ENCODE results near the gene RAPGEF5. TPM values are rescaled to one million over a fixed set of nuclear protein-coding genes. Genes with fewer than 3 reads are reported as not detected.

Gene RAPGEF5
- total RNA-seq, 5 donors from 2014 or later (not counting 1 experiment from before 2014, with no cell fraction given) = 0.12 to 2.4 (median 0.61) TPM

DNA sequence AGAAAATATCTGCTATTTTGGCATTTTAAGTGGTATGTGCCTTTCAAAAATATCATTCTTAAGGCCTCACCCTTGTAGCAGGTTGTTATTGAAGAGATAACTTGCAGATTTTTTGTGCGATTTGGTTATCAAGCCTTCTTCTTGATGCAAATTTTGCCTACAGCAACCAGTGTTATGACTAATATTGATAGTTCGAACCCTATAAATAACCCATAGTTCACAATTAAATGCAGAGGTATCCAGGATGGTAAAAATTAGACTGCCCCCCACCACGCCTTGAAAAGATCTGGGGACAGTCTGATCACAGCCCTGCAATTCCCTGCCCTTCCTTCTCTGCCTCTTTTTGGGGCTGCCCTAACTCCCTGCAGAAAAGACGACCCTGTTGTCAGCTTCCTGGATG, 28.4 kb upstream of the RAPGEF5 start:
- Mint-ChIP-seq H3K4me1 (no peaks in the 10 kb centered on the region), H3K27me3 (peaks cover 0 to 7% of the 10 kb centered on the region in 2 donors), H3K9me3 (no peaks in the 10 kb centered on the region), H3K36me3 (no peaks in the 10 kb centered on the region), H3K27ac (no peak overlapping the region), H3K4me3 (no peak overlapping the region)
- Histone ChIP-seq H3K27me3 (replicated peaks in 1 of 2; ENCODE audit: control insufficient read depth in 2 of 2, extremely low read depth in 1 of 2, insufficient read depth in 2 of 2, low read length in 1 of 2) (peaks cover 0 to 2% of the 10 kb centered on the region in 2 experiments), H3K9me3 (no peaks in the 10 kb centered on the region), H3K4me3 (ENCODE audit: control insufficient read depth in 1 of 2, extremely low read depth in 1 of 2, low read length in 1 of 2) (no peak overlapping the region), H3K4me1 (ENCODE audit: control insufficient read depth in 1 of 2, extremely low read depth in 1 of 2, insufficient read depth in 2 of 2, low read length in 2 of 2) (no peaks in the 10 kb centered on the region), H3K36me3 (ENCODE audit: control insufficient read depth in 2 of 2, extremely low read depth in 1 of 2, insufficient read depth in 1 of 2, low read length in 1 of 2) (no peaks in the 10 kb centered on the region), H3K27ac (ENCODE audit: low read length) (no peak overlapping the region)
- no peak for DNase-seq
- ChIA-PET POLR2A (no interaction called here), CTCF (no interaction called here)
- 100% methylated on average over 2 of the region's 4 CpGs for WGBS (ENCODE audit: insufficient coverage)
- ATAC-seq (replicated peaks in 1 of 4) = no peak

DNA sequence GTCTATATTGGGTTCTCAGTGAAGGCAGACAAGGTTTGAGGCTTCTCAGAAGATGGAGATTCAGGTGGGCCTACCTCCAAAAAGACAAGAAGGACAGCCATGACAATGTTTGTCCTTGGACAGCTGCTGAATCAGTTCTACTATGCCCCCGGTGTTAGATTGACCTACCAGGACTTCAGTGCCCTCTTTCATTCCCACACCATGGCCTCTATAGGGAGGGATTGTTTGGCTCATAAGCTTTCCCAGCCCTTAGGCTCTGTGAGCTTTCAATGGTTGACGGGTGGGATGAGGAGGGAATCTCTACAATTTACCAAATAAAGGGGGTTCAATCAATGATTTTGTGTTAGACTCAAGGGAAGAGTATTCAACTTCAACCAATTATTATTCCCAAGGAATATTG, 23.4 kb upstream of the RAPGEF5 start:
- Histone ChIP-seq H3K4me1 (ENCODE audit: control insufficient read depth in 1 of 2, extremely low read depth in 1 of 2, insufficient read depth in 2 of 2, low read length in 2 of 2) (no peaks in the 10 kb centered on the region), H3K27ac (ENCODE audit: low read length) (no peak overlapping the region), H3K27me3 (replicated peaks in 1 of 2; ENCODE audit: control insufficient read depth in 2 of 2, extremely low read depth in 1 of 2, insufficient read depth in 2 of 2, low read length in 1 of 2) (peaks cover 0 to under 1% of the 10 kb centered on the region in 2 experiments), H3K9me3 (no peaks in the 10 kb centered on the region), H3K4me3 (ENCODE audit: control insufficient read depth in 1 of 2, extremely low read depth in 1 of 2, low read length in 1 of 2) (no peak overlapping the region), H3K36me3 (ENCODE audit: control insufficient read depth in 2 of 2, extremely low read depth in 1 of 2, insufficient read depth in 1 of 2, low read length in 1 of 2) (no peaks in the 10 kb centered on the region)
- ChIA-PET POLR2A (no interaction called here), CTCF (no interaction called here)
- Mint-ChIP-seq H3K4me3 (no peak overlapping the region), H3K27me3 (peaks cover 5 to 8% of the 10 kb centered on the region in 2 donors), H3K27ac (no peak overlapping the region), H3K36me3 (no peaks in the 10 kb centered on the region), H3K4me1 (no peaks in the 10 kb centered on the region), H3K9me3 (no peaks in the 10 kb centered on the region)
- no CpG with 5 or more reads among the region's 2 CpGs for WGBS (ENCODE audit: insufficient coverage)
- DNase-seq = no peak
- ATAC-seq (replicated peaks in 1 of 4) = no peak

DNA sequence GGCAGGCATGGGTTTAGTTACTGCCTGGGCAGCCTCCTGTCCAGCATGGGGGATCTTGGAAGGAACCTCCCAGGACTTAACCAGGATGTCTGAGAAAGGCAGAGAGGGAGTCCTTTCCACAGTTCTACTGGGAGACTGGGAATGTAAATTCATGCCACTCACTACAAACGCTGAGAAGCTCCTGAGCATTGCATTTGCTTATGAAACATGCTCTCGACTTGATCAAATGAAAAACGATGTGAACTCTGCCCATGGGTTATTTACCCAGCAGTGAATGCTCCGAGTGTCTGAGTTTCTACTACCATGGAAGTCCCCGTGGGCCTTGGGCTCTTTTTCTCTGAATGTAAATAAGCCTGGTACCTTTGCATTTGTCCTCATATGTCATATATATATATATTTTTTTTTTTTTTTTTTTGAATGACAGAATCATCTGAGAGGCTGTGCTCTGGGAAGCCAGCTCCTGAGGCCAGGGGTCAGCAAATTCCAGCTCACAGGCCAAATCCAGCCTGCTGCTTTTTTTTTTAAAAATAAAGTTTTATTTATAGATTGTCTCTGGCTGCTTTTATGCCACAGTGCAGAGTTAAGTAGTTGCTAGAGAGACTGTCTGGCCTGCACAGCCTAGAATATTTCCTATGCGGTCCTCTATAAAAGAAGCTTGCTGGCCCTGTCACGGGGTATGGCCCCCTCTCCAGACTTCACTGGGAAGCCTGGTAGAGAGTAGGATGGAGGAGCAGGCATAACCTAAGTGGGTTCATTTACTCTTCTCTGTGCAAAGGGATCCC, 21.4 kb upstream of the RAPGEF5 start:
- no peaks in the 10 kb centered on the region for H3K9me3 ChIP-seq
- no peak overlapping the region for H3K4me3 ChIP-seq (ENCODE audit: control insufficient read depth in 1 of 2, extremely low read depth in 1 of 2, low read length in 1 of 2)
- H3K4me3 Mint-ChIP-seq = no peak overlapping the region
- ATAC-seq (replicated peaks in 1 of 4) (no peak), DNase-seq (no peak)
- 78% methylated on average over 4 of the region's 7 CpGs for WGBS (ENCODE audit: insufficient coverage)
- no peaks in the 10 kb centered on the region for H3K36me3 ChIP-seq (ENCODE audit: control insufficient read depth in 2 of 2, extremely low read depth in 1 of 2, insufficient read depth in 1 of 2, low read length in 1 of 2)
- POLR2A ChIA-PET = no interaction called here
- H3K27ac ChIP-seq (ENCODE audit: low read length) = no peak overlapping the region
- H3K27me3 ChIP-seq (replicated peaks in 1 of 2; ENCODE audit: control insufficient read depth in 2 of 2, extremely low read depth in 1 of 2, insufficient read depth in 2 of 2, low read length in 1 of 2) = no peaks in the 10 kb centered on the region
- H3K36me3 Mint-ChIP-seq = no peaks in the 10 kb centered on the region
- H3K27ac Mint-ChIP-seq = no peak overlapping the region
- CTCF ChIA-PET = interaction anchor here in 1 of 2 donors (0.8 kb wide), 1 partner anchor 63 kb away, joined by 4 read pairs; no protein-coding TSS in a partner anchor
- H3K4me1 ChIP-seq (ENCODE audit: control insufficient read depth in 1 of 2, extremely low read depth in 1 of 2, insufficient read depth in 2 of 2, low read length in 2 of 2) = no peaks in the 10 kb centered on the region
- H3K9me3 Mint-ChIP-seq = no peaks in the 10 kb centered on the region
- peaks cover 5 to 8% of the 10 kb centered on the region in 2 donors for H3K27me3 Mint-ChIP-seq
- H3K4me1 Mint-ChIP-seq = no peaks in the 10 kb centered on the region

DNA sequence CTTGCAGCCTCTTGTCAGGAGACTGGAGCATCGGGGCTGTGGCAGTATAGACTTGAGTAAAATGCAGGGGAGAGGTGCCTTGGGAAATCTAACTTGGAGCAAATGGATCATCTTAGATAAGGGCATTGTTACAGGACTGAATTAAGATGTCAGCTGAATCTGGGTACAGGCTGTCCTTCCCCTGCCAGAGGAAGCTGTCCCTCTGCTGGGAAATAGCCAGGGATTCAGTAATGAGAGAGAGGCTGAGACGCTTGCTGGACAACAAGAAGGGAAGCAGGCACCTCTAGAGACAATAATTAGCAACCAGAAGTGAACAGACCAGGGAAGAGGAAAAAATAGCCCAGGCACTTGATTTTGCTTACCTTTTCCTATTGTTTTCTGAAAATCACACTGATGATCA, 20.7 kb upstream of the RAPGEF5 start:
- DNase-seq (no peak), ATAC-seq (replicated peaks in 1 of 4) (no peak)
- Mint-ChIP-seq H3K9me3 (no peaks in the 10 kb centered on the region), H3K4me3 (no peak overlapping the region), H3K4me1 (no peaks in the 10 kb centered on the region), H3K27me3 (peaks cover 5 to 8% of the 10 kb centered on the region in 2 donors), H3K36me3 (no peaks in the 10 kb centered on the region), H3K27ac (no peak overlapping the region)
- Histone ChIP-seq H3K4me3 (ENCODE audit: control insufficient read depth in 1 of 2, extremely low read depth in 1 of 2, low read length in 1 of 2) (no peak overlapping the region), H3K27ac (ENCODE audit: low read length) (no peak overlapping the region), H3K9me3 (no peaks in the 10 kb centered on the region), H3K27me3 (replicated peaks in 1 of 2; ENCODE audit: control insufficient read depth in 2 of 2, extremely low read depth in 1 of 2, insufficient read depth in 2 of 2, low read length in 1 of 2) (no peaks in the 10 kb centered on the region), H3K36me3 (ENCODE audit: control insufficient read depth in 2 of 2, extremely low read depth in 1 of 2, insufficient read depth in 1 of 2, low read length in 1 of 2) (no peaks in the 10 kb centered on the region), H3K4me1 (ENCODE audit: control insufficient read depth in 1 of 2, extremely low read depth in 1 of 2, insufficient read depth in 2 of 2, low read length in 2 of 2) (no peaks in the 10 kb centered on the region)
- ChIA-PET POLR2A (no interaction called here), CTCF (no interaction called here)
- WGBS (ENCODE audit: insufficient coverage) = no CpG with 5 or more reads among the region's 2 CpGs

DNA sequence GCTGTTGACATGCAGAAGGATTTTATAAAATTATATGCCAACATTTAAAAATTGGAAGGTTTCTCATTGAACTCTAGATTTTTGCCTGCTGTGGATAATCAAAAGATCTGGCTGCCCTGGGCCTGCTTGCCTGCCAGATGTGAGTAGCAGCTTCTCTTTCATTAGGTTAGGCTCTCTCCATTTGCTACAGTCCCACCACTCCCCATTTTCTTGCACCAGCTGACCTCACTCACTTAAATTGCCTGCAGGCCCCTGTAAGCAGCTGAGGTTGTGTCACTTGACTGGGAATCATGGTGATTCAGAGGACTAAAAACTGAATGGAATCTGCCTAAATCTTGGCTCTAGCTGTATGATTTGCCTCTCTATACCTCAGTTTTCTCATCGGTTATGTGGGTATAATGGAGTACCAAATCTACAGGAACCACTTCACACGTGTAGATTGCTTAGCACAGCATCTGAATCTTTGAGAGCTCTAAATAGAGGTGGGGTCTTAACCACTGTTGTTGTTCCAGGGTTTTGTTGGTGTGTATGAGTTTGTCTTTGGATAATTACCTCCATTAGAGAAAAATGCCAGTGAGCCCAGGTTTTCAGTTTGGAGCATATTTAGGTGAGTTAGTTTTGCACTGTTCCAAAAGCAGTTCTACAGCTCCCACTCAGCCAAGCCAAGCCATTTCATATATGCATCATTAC, 18.6 kb upstream of the RAPGEF5 start:
- H3K4me1 Mint-ChIP-seq = no peaks in the 10 kb centered on the region
- H3K36me3 ChIP-seq (ENCODE audit: control insufficient read depth in 2 of 2, extremely low read depth in 1 of 2, insufficient read depth in 1 of 2, low read length in 1 of 2) = no peaks in the 10 kb centered on the region
- no peaks in the 10 kb centered on the region for H3K27me3 ChIP-seq (replicated peaks in 1 of 2; ENCODE audit: control insufficient read depth in 2 of 2, extremely low read depth in 1 of 2, insufficient read depth in 2 of 2, low read length in 1 of 2)
- ChIA-PET POLR2A (no interaction called here), CTCF (no interaction called here)
- ATAC-seq (replicated peaks in 1 of 4) (no peak), DNase-seq (no peak)
- no CpG with 5 or more reads among the region's 2 CpGs for WGBS (ENCODE audit: insufficient coverage)
- no peak overlapping the region for H3K27ac Mint-ChIP-seq
- H3K36me3 Mint-ChIP-seq = no peaks in the 10 kb centered on the region
- no peaks in the 10 kb centered on the region for H3K9me3 Mint-ChIP-seq
- no peak overlapping the region for H3K4me3 Mint-ChIP-seq
- H3K4me3 ChIP-seq (ENCODE audit: control insufficient read depth in 1 of 2, extremely low read depth in 1 of 2, low read length in 1 of 2) = no peak overlapping the region
- no peak overlapping the region for H3K27ac ChIP-seq (ENCODE audit: low read length)
- H3K4me1 ChIP-seq (ENCODE audit: control insufficient read depth in 1 of 2, extremely low read depth in 1 of 2, insufficient read depth in 2 of 2, low read length in 2 of 2) = no peaks in the 10 kb centered on the region
- H3K27me3 Mint-ChIP-seq = peaks cover 5 to 8% of the 10 kb centered on the region in 2 donors
- no peaks in the 10 kb centered on the region for H3K9me3 ChIP-seq

DNA sequence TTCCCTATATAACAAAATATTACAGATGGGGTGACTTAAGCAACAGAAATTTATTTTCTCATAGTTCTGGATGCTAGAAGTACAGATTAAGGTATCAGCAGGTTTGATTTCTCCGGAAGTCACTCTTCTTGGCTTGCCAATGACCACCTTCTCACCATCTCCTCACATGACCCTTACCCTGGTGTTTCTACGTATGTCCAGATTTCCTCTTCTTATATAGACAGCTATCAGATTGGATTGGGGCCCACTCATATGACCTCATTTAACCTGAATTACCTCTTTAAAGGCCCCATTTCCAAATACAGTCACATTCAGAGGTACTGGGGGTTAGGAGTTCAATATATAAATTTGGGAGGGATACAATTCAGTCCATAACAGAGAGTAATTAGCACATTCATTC, 17.0 kb upstream of the RAPGEF5 start:
- H3K27ac Mint-ChIP-seq = no peak overlapping the region
- H3K4me1 ChIP-seq (ENCODE audit: control insufficient read depth in 1 of 2, extremely low read depth in 1 of 2, insufficient read depth in 2 of 2, low read length in 2 of 2) = no peaks in the 10 kb centered on the region
- no peaks in the 10 kb centered on the region for H3K9me3 ChIP-seq
- no peaks in the 10 kb centered on the region for H3K27me3 ChIP-seq (replicated peaks in 1 of 2; ENCODE audit: control insufficient read depth in 2 of 2, extremely low read depth in 1 of 2, insufficient read depth in 2 of 2, low read length in 1 of 2)
- ChIA-PET CTCF (no interaction called here), POLR2A (no interaction called here)
- no peaks in the 10 kb centered on the region for H3K9me3 Mint-ChIP-seq
- ATAC-seq (replicated peaks in 1 of 4) (no peak), DNase-seq (no peak)
- peaks cover 4 to 8% of the 10 kb centered on the region in 2 donors for H3K27me3 Mint-ChIP-seq
- H3K4me1 Mint-ChIP-seq = no peaks in the 10 kb centered on the region
- no peak overlapping the region for H3K4me3 Mint-ChIP-seq
- H3K36me3 ChIP-seq (ENCODE audit: control insufficient read depth in 2 of 2, extremely low read depth in 1 of 2, insufficient read depth in 1 of 2, low read length in 1 of 2) = no peaks in the 10 kb centered on the region
- H3K27ac ChIP-seq (ENCODE audit: low read length) = no peak overlapping the region
- no peak overlapping the region for H3K4me3 ChIP-seq (ENCODE audit: control insufficient read depth in 1 of 2, extremely low read depth in 1 of 2, low read length in 1 of 2)
- no peaks in the 10 kb centered on the region for H3K36me3 Mint-ChIP-seq
- 92% methylated on average over 2 of the region's 2 CpGs for WGBS (ENCODE audit: insufficient coverage)
